B cell (primary cell): Measurements from ENCODE around the gene SLC26A8. TPM values are rescaled to one million over a fixed set of nuclear protein-coding genes. Genes with fewer than 3 reads are reported as not detected.
A peak's percentile ranks its signal among the peaks of the same experiment; 100 is the strongest.
"Not testable (repeated sequence)": the region's sequence is repeated elsewhere in the genome, so short reads cannot be mapped to it uniquely, and the experiment has no call there.

ENCODE experiments used
- ATAC-seq: fragments of 200-7000 bp; cut with Tn5 transposase; one replicate; pipeline ENCODE4 v1.10.0; 2021; ENCODE audit warnings: low read depth, mild to moderate bottlenecking, moderate number of reproducible peaks, moderate library complexity
- CTCF ChIA-PET: fragments of 350-600 bp; sonication (Branson Sonifier 250); formaldehyde crosslinking; loops from one replicate; lab custom pipeline; 2021; ENCODE audit warnings: antibody characterized with exemption, inconsistent platforms; lab: Charles Lee
- POLR2A ChIA-PET: fragments of 350-600 bp; sonication (Branson Sonifier 250); formaldehyde crosslinking; loops from one replicate; lab custom pipeline; 2021; ENCODE audit warnings: antibody characterized with exemption; lab: Charles Lee
- DNase-seq: peaks from one replicate; pipeline ENCODE4 v3.0.0; 2013
- H2AFZ ChIP-seq: 2 replicates; pipeline ENCODE4 v1.6.1; 2012; ENCODE audit warnings: mild to moderate bottlenecking, low read depth, low read length; ENCODE audit not compliant: insufficient read depth, poor library complexity, severe bottlenecking
- H3K27ac ChIP-seq, 2 donors: 1 replicate in 1 of 2; 2 replicates in 1 of 2; pipeline ENCODE4 v1.5.1; 2012 to 2013; ENCODE audit warnings: low read length in 2 of 2, mild to moderate bottlenecking in 2 of 2, moderate library complexity in 1 of 2
- H3K27me3 ChIP-seq, 4 experiments: fragments of 200-600 bp in 1 of 4; sonication (generic) in 1 of 4; replicated peaks in 1 of 4; 1 replicate in 2 of 4; 2 replicates in 2 of 4; pipeline versions ENCODE4 v1.6.1 to v1.7.0; 2013 to 2016; ENCODE audit warnings: low read length in 3 of 4, mild to moderate bottlenecking in 2 of 4, mixed read lengths in 1 of 4, moderate library complexity in 1 of 4; ENCODE audit not compliant: insufficient read depth in 4 of 4, control insufficient read depth in 3 of 4; ENCODE audit errors: control extremely low read depth in 1 of 4
- H3K36me3 ChIP-seq, 2 experiments: replicated peaks in 1 of 2; 1 replicate in 1 of 2; 2 replicates in 1 of 2; pipeline versions ENCODE4 v1.6.1 to v1.7.1; 2013; ENCODE audit warnings: low read length in 1 of 2; ENCODE audit not compliant: insufficient read depth in 2 of 2, control insufficient read depth in 1 of 2; ENCODE audit errors: control extremely low read depth in 1 of 2, extremely low read depth in 1 of 2
- H3K4me1 ChIP-seq, 2 donors: fragments of 200-600 bp in 1 of 2; sonication (generic) in 1 of 2; 1 replicate in 1 of 2; 2 replicates in 1 of 2; pipeline versions ENCODE4 v1.5.1 to v1.6.1; 2013 to 2017; ENCODE audit warnings: low read length in 2 of 2; ENCODE audit not compliant: control insufficient read depth in 2 of 2, insufficient read depth in 2 of 2
- H3K4me2 ChIP-seq: replicated peaks from 2 replicates; pipeline ENCODE3; 2012; ENCODE audit warnings: mild to moderate bottlenecking, low read depth, low read length; ENCODE audit not compliant: poor library complexity, severe bottlenecking
- H3K4me3 ChIP-seq, 5 experiments: fragments of 200-600 bp in 1 of 5; sonication (generic) in 1 of 5; 1 replicate in 3 of 5; 2 replicates in 2 of 5; pipeline versions ENCODE4 v1.5.1 to v1.7.0; 2011 to 2016; ENCODE audit warnings: low read length in 4 of 5, mild to moderate bottlenecking in 4 of 5, low read depth in 2 of 5, control low read depth in 1 of 5, moderate library complexity in 1 of 5; ENCODE audit not compliant: insufficient read depth in 1 of 5; ENCODE audit errors: control extremely low read depth in 1 of 5, extremely low read depth in 1 of 5
- H3K79me2 ChIP-seq: fragments of 200-600 bp; sonication (generic); one replicate; pipeline ENCODE4 v1.6.0; 2016; ENCODE audit warnings: low read length; ENCODE audit not compliant: control insufficient read depth, insufficient read depth
- H3K9ac ChIP-seq: fragments of 200-600 bp; sonication (generic); 2 replicates; pipeline ENCODE4 v1.6.1; 2017; ENCODE audit warnings: mild to moderate bottlenecking, low read length, moderate library complexity
- H3K9me3 ChIP-seq, 3 donors: one replicate each; pipeline versions ENCODE4 v1.6.1 to v1.7.1; 2013; ENCODE audit warnings: low read length in 2 of 3; ENCODE audit not compliant: control insufficient read depth in 2 of 3, insufficient read depth in 1 of 3; ENCODE audit errors: control extremely low read depth in 1 of 3
- H4K20me1 ChIP-seq: 2 replicates; pipeline ENCODE4 v1.6.0; 2012; ENCODE audit warnings: mild to moderate bottlenecking, low read length; ENCODE audit not compliant: insufficient read depth, control insufficient read depth, poor library complexity, severe bottlenecking
- H3K27ac Mint-ChIP-seq: one replicate; pipeline ENCODE4 v1.8.0; 2021; ENCODE audit warnings: mixed read lengths
- H3K27me3 Mint-ChIP-seq: one replicate; pipeline ENCODE4 v1.8.0; 2021; ENCODE audit warnings: mixed read lengths
- H3K4me1 Mint-ChIP-seq: one replicate; pipeline ENCODE4 v1.8.0; 2021; ENCODE audit warnings: mixed read lengths
- H3K4me3 Mint-ChIP-seq: one replicate; pipeline ENCODE4 v1.8.0; 2021; ENCODE audit warnings: mixed read lengths
- H3K9me3 Mint-ChIP-seq: one replicate; pipeline ENCODE4 v1.8.0; 2022; ENCODE audit warnings: mixed read lengths; ENCODE audit not compliant: insufficient read depth
- EZH2 ChIP-seq: IDR thresholded peaks from 2 replicates; pipeline ENCODE4 v1.6.1; 2012; ENCODE audit warnings: borderline replicate concordance, low read depth, mild to moderate bottlenecking, moderate library complexity, low read length; ENCODE audit not compliant: insufficient read depth, poor library complexity, severe bottlenecking
- WGBS: methylation state at CpG from one replicate; pipeline ENCODE4 v1.1.5; 2013; ENCODE audit warnings: missing lambda C conversion rate; ENCODE audit not compliant: insufficient coverage; 5-methylcytosine and 5-hydroxymethylcytosine counted together
- intact Hi-C: fragments of 100-400 bp; cut with micrococcal nuclease; formaldehyde crosslinking; loops from one replicate; pipeline ENCODE4 v1.10.0; 2022
- polyA plus RNA-seq: library from polyadenylated mRNA; depleted of rRNA; stranded (reverse); fragments of >200 nt; gene quantifications from 2 replicates; pipeline ENCODE4 v1.2.3, GENCODE V29; 2012
- total RNA-seq, 2 donors: library from RNA; stranded (reverse); fragments of 120-200 nt in 1 of 2; gene quantifications; 1 replicate in 1 of 2; 2 replicates in 1 of 2; pipeline versions ENCODE4 v1.2.3 to v1.2.4, GENCODE V29; 2013 to 2022
- TF ChIP-seq, protein P1 (sequence below): fragments of 200-600 bp; IDR thresholded peaks from one replicate; pipeline ENCODE4 v1.8.0; 2022; ENCODE audit warnings: antibody characterized with exemption, mild to moderate bottlenecking

SLC26A8 gene
- total and polyA plus RNA-seq, 2 donors (not counting 1 experiment from before 2014, with no cell fraction given), result 0.01 TPM; not detected in 1

DNA sequence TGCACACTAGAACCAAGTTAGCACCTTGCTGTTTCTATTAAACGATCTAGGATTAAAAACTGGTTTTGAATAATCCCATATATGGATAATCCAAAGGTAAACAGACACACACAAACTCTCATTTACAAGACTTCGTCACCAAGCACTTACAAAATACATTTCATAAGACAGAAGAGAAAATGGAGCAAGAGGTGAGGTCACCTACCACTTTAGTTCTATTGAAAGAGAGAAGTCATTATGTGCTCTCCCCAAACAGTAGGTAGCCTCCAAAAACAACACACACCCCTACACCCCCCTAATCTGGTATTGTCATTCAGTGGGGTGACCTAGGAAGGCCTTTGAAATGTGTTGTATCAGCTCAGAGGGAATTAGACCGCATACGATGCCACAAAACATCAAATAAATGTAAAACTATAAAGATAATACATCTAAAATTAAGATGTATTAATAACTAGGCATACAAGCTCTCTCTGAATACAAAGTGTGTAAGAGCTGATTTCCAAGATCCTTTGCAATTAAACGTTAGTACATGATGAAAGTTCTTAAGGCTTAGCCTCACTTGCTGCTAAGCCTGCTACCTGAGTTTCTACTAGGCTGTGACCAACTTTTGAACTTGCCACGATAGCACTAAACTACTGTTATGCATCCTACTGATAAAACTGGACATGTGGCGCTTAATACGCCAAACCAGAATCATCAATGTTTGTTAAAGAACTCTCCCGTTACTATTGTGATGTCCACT is 105.2 kb downstream of the SLC26A8 start:
- H3K4me3 ChIP-seq, result peak overlapping the region; percentile 64 to 88 (median 78)
- TF ChIP-seq EZH2, result no peak
- TF ChIP-seq, protein P1, sequence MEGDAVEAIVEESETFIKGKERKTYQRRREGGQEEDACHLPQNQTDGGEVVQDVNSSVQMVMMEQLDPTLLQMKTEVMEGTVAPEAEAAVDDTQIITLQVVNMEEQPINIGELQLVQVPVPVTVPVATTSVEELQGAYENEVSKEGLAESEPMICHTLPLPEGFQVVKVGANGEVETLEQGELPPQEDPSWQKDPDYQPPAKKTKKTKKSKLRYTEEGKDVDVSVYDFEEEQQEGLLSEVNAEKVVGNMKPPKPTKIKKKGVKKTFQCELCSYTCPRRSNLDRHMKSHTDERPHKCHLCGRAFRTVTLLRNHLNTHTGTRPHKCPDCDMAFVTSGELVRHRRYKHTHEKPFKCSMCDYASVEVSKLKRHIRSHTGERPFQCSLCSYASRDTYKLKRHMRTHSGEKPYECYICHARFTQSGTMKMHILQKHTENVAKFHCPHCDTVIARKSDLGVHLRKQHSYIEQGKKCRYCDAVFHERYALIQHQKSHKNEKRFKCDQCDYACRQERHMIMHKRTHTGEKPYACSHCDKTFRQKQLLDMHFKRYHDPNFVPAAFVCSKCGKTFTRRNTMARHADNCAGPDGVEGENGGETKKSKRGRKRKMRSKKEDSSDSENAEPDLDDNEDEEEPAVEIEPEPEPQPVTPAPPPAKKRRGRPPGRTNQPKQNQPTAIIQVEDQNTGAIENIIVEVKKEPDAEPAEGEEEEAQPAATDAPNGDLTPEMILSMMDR, result no peak
- no peak for DNase-seq
- H4K20me1 ChIP-seq, result no peaks in the 10 kb centered on the region
- peaks cover 46% of the 10 kb centered on the region for H3K79me2 ChIP-seq
- peak overlapping the region; percentile 25 to 62 for H3K27ac ChIP-seq
- Mint-ChIP-seq H3K27me3 (no peaks in the 10 kb centered on the region), H3K4me1 (peaks cover 29% of the 10 kb centered on the region), H3K9me3 (no peaks in the 10 kb centered on the region), H3K27ac (peak overlapping the region; percentile 88), H3K4me3 (peak overlapping the region; percentile 96)
- H3K36me3 ChIP-seq, result peaks cover 2 to 3% of the 10 kb centered on the region in 2 experiments
- H3K27me3 ChIP-seq, result no peaks in the 10 kb centered on the region
- peaks cover 19 to 25% of the 10 kb centered on the region in 2 donors for H3K4me1 ChIP-seq
- H3K4me2 ChIP-seq, result peak overlapping the region; percentile 93
- H3K9me3 ChIP-seq, result no peaks in the 10 kb centered on the region
- ChIA-PET CTCF (no interaction called here), POLR2A (no interaction called here)
- H3K9ac ChIP-seq, result peak overlapping the region; percentile 70
- peak overlapping the region; percentile 76 for H2AFZ ChIP-seq
- intact Hi-C loops, result loop anchor here (10.0 kb wide), 1 partner anchor 176 kb away; no protein-coding TSS in a partner anchor
- WGBS, result 20% methylated on average over 2 of the region's 9 CpGs
- ATAC-seq, result no peak

DNA sequence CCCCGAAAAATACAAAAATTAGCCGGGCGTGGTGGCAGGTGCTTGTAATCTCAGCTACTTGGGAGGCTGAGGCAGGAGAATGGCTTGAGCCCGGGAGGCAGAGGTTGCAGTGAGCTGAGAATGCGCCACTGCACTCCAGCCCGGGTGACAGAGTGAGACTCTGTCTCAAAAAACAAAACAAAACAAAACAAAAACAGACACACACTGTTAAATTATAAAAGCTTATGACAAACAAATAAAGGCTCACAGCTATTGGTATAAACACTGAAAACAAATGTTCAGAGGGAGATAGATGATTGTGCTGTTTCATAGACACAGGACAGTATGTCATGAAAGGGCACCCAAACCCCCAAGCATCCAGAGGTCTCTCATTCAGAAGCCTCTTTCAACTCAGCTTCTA is 107.5 kb downstream of the SLC26A8 start:
- CTCF ChIA-PET, result interaction anchor here (1.1 to 1.5 kb wide), 2 partner anchors 34 to 178 kb away, joined by 3 to 5 read pairs; no protein-coding TSS in a partner anchor
- H3K9me3 ChIP-seq, H3K4me2 ChIP-seq, H3K36me3 ChIP-seq, H3K9ac ChIP-seq, ATAC-seq, POLR2A ChIA-PET, H3K9me3 Mint-ChIP-seq, H3K27me3 ChIP-seq, H3K4me3 ChIP-seq, H3K27ac ChIP-seq, H3K4me3 Mint-ChIP-seq, H3K27me3 Mint-ChIP-seq, H2AFZ ChIP-seq, H3K27ac Mint-ChIP-seq, DNase-seq, H4K20me1 ChIP-seq: not testable (repeated sequence)
- 100% methylated on average over 4 of the region's 6 CpGs for WGBS
- Histone ChIP-seq H3K79me2 (peaks cover 43% of the 10 kb centered on the region), H3K4me1 (peaks cover 19 to 25% of the 10 kb centered on the region in 2 donors)
- H3K4me1 Mint-ChIP-seq, result peaks cover 28% of the 10 kb centered on the region
- intact Hi-C loops, result loop anchor here (10.0 kb wide), 1 partner anchor 178 kb away; no protein-coding TSS in a partner anchor
